T-helper 22 cell (primary cell): ENCODE data around the gene MICB.
"Not testable (repeated sequence)": the region's sequence is repeated elsewhere in the genome, so short reads cannot be mapped to it uniquely, and the experiment has no call there.

ENCODE experiments used
- DNase-seq: peaks from one replicate; pipeline ENCODE4 v3.0.0-alpha.2; 2020; ENCODE audit warnings: low read depth

MICB gene

GRCh38 chr6:31474871-31475286, 23.1 kb upstream of the MICB start:
- DNase-seq = no peak

GRCh38 chr6:31476515-31477139, 21.3 kb upstream of the MICB start:
- DNase-seq = no peak

- DNase-seq = no peak
Measured at GRCh38 chr6:31477521-31477920, 20.4 kb upstream of the MICB start.

- no peak for DNase-seq
Measured at GRCh38 chr6:31478186-31478950, 19.6 kb upstream of the MICB start.

GRCh38 chr6:31479151-31479932, 18.6 kb upstream of the MICB start:
- DNase-seq = no peak

GRCh38 chr6:31479933-31480535, 17.9 kb upstream of the MICB start:
- no peak for DNase-seq

GRCh38 chr6:31480574-31480973, 17.4 kb upstream of the MICB start:
- DNase-seq = no peak

- no peak for DNase-seq
Measured at GRCh38 chr6:31483392-31483791, 14.6 kb upstream of the MICB start.

- no peak for DNase-seq
Measured at GRCh38 chr6:31485055-31485454, 12.9 kb upstream of the MICB start.

- not testable (repeated sequence) for DNase-seq
Measured at GRCh38 chr6:31486065-31486837, 11.7 kb upstream of the MICB start.

GRCh38 chr6:31487674-31488073, 10.3 kb upstream of the MICB start:
- not testable (repeated sequence) for DNase-seq

GRCh38 chr6:31489086-31489485, 8.9 kb upstream of the MICB start:
- no peak for DNase-seq

GRCh38 chr6:31490115-31490873, 7.7 kb upstream of the MICB start:
- no peak for DNase-seq

- DNase-seq = not testable (repeated sequence)
Measured at GRCh38 chr6:31493550-31493874, 4.4 kb upstream of the MICB start.

- DNase-seq = peak; percentile 55
Measured at GRCh38 chr6:31493875-31494694, 3.9 kb upstream of the MICB start.

GRCh38 chr6:31495580-31495979, 2.4 kb upstream of the MICB start:
- no peak for DNase-seq

- not testable (repeated sequence) for DNase-seq
Measured at GRCh38 chr6:31496826-31497225, 1.1 kb upstream of the MICB start.

GRCh38 chr6:31498748-31499147, 803 bp downstream of the MICB start:
- no peak for DNase-seq

GRCh38 chr6:31499648-31500047, 1.7 kb downstream of the MICB start:
- not testable (repeated sequence) for DNase-seq

GRCh38 chr6:31502586-31502985, 4.6 kb downstream of the MICB start:
- DNase-seq = no peak
